Neural progenitor cell (in vitro differentiated cells): ENCODE measurements around the gene TAS2R3. TPM values are rescaled to one million over a fixed set of nuclear protein-coding genes. Genes with fewer than 3 reads are reported as not detected.

Source experiments
- DNase-seq: peaks from one replicate; pipeline ENCODE4 v3.0.0-alpha.2; 2016; ENCODE audit warnings: low spot score
- H2AFZ ChIP-seq: fragments of 200-600 bp; sonication (generic); replicated peaks from 2 replicates; pipeline ENCODE4 v1.6.1; 2016; ENCODE audit warnings: antibody characterized with exemption
- H3F3A ChIP-seq: fragments of 200-600 bp; sonication (generic); 2 replicates; pipeline ENCODE4 v1.6.1; 2016; ENCODE audit warnings: antibody characterized with exemption, low read depth
- H3K27ac ChIP-seq: fragments of 200-600 bp; sonication (generic); 2 replicates; pipeline ENCODE4 v1.5.1; 2016; ENCODE audit warnings: mild to moderate bottlenecking
- H3K27me3 ChIP-seq: fragments of 200-600 bp; sonication (generic); 2 replicates; pipeline ENCODE4 v1.6.1; 2016; ENCODE audit warnings: mild to moderate bottlenecking, moderate library complexity
- H3K36me3 ChIP-seq: fragments of 200-600 bp; sonication (generic); 2 replicates; pipeline ENCODE4 v1.5.1; 2016
- H3K4me1 ChIP-seq: fragments of 200-600 bp; sonication (generic); 2 replicates; pipeline ENCODE4 v1.6.1; 2016; ENCODE audit warnings: mixed run types
- H3K4me2 ChIP-seq: fragments of 200-600 bp; sonication (generic); 2 replicates; pipeline ENCODE4 v1.6.1; 2016
- H3K4me3 ChIP-seq: fragments of 200-600 bp; sonication (generic); 2 replicates; pipeline ENCODE4 v1.5.1; 2016
- H3K79me2 ChIP-seq: fragments of 200-600 bp; sonication (generic); 2 replicates; pipeline ENCODE4 v1.6.1; 2016; ENCODE audit warnings: low read depth
- H3K9ac ChIP-seq: fragments of 200-600 bp; sonication (generic); 2 replicates; pipeline ENCODE4 v1.6.1; 2016
- H3K9me3 ChIP-seq: fragments of 200-600 bp; sonication (generic); 2 replicates; pipeline ENCODE4 v1.5.1; 2016; ENCODE audit warnings: low read depth
- H4K20me1 ChIP-seq: fragments of 200-600 bp; sonication (generic); 2 replicates; pipeline ENCODE4 v1.6.1; 2016; ENCODE audit warnings: low read depth
- H3K27ac Mint-ChIP-seq: 3 replicates; pipeline ENCODE4 v1.8.0; 2021; ENCODE audit warnings: mixed read lengths
- H3K27me3 Mint-ChIP-seq: 2 replicates; pipeline ENCODE4 v1.8.0; 2022; ENCODE audit warnings: low read depth, mild to moderate bottlenecking, inconsistent platforms, moderate library complexity, mixed read lengths; ENCODE audit not compliant: insufficient read depth
- H3K36me3 Mint-ChIP-seq: 3 replicates; pipeline ENCODE4 v1.8.0; 2021; ENCODE audit warnings: mixed read lengths
- H3K4me1 Mint-ChIP-seq: 3 replicates; pipeline ENCODE4 v1.8.0; 2021; ENCODE audit warnings: mixed read lengths
- H3K4me3 Mint-ChIP-seq: 3 replicates; pipeline ENCODE4 v1.8.0; 2021; ENCODE audit warnings: mild to moderate bottlenecking, moderate library complexity, mixed read lengths
- H3K9me3 Mint-ChIP-seq: 3 replicates; pipeline ENCODE4 v1.8.0; 2020; ENCODE audit warnings: mixed read lengths
- CTCF ChIP-seq: fragments of 200-600 bp; sonication (generic); IDR thresholded peaks from 2 replicates; pipeline ENCODE4 v1.5.1; 2017; ENCODE audit warnings: antibody characterized with exemption, mild to moderate bottlenecking
- EZH2 ChIP-seq: fragments of 200-600 bp; sonication (generic); IDR thresholded peaks from 2 replicates; pipeline ENCODE4 v1.6.1; 2017; ENCODE audit warnings: antibody characterized with exemption, mild to moderate bottlenecking, moderate library complexity
- EZH2phosphoT487 ChIP-seq: fragments of 200-600 bp; sonication (generic); IDR thresholded peaks from 2 replicates; pipeline ENCODE4 v1.6.1; 2017; ENCODE audit warnings: antibody characterized with exemption
- total RNA-seq: library from RNA; depleted of rRNA; stranded (reverse); fragments of >200 nt; gene quantifications from 2 replicates; pipeline ENCODE4 v1.2.3, GENCODE V29; 2015; ENCODE audit warnings: low replicate concordance

The TAS2R3 gene
- total RNA-seq, 1 donor from 2014 or later = 2.2 TPM

GRCh38 chr7:141715794-141716689 lies 47.9 kb upstream of the TAS2R3 start:
- no peak for DNase-seq
- TF ChIP-seq CTCF = no peak
- no peak for TF ChIP-seq EZH2
- no peak for TF ChIP-seq EZH2phosphoT487
- no peak overlapping the region for H3K27ac ChIP-seq
- H3F3A ChIP-seq = no peaks in the 10 kb centered on the region
- no peaks in the 10 kb centered on the region for H3K79me2 ChIP-seq
- Mint-ChIP-seq H3K36me3 (no peaks in the 10 kb centered on the region), H3K27ac (no peak overlapping the region), H3K9me3 (no peaks in the 10 kb centered on the region), H3K4me3 (no peak overlapping the region), H3K4me1 (no peaks in the 10 kb centered on the region), H3K27me3 (no peaks in the 10 kb centered on the region)
- no peaks in the 10 kb centered on the region for H3K27me3 ChIP-seq
- no peak overlapping the region for H3K9ac ChIP-seq
- peaks cover 3% of the 10 kb centered on the region for H3K4me1 ChIP-seq
- no peaks in the 10 kb centered on the region for H3K9me3 ChIP-seq
- H3K36me3 ChIP-seq = no peaks in the 10 kb centered on the region
- H4K20me1 ChIP-seq = no peaks in the 10 kb centered on the region
- no peak overlapping the region for H3K4me2 ChIP-seq
- no peak overlapping the region for H3K4me3 ChIP-seq
- H2AFZ ChIP-seq = no peak overlapping the region

- no peak overlapping the region for H2AFZ ChIP-seq
- H3K36me3 ChIP-seq = no peaks in the 10 kb centered on the region
- no peak overlapping the region for H3K9ac ChIP-seq
- Mint-ChIP-seq H3K4me3 (no peak overlapping the region), H3K9me3 (no peaks in the 10 kb centered on the region), H3K27me3 (no peaks in the 10 kb centered on the region), H3K27ac (no peak overlapping the region), H3K4me1 (no peaks in the 10 kb centered on the region), H3K36me3 (no peaks in the 10 kb centered on the region)
- H3K4me1 ChIP-seq = peaks cover 3% of the 10 kb centered on the region
- no peaks in the 10 kb centered on the region for H3F3A ChIP-seq
- H3K4me3 ChIP-seq = no peak overlapping the region
- H4K20me1 ChIP-seq = no peaks in the 10 kb centered on the region
- H3K79me2 ChIP-seq = no peaks in the 10 kb centered on the region
- H3K4me2 ChIP-seq = no peak overlapping the region
- H3K27me3 ChIP-seq = no peaks in the 10 kb centered on the region
- H3K27ac ChIP-seq = no peak overlapping the region
- no peak for TF ChIP-seq EZH2
- no peak for TF ChIP-seq EZH2phosphoT487
- TF ChIP-seq CTCF = no peak
- H3K9me3 ChIP-seq = no peaks in the 10 kb centered on the region
- DNase-seq = no peak
Measured at GRCh38 chr7:141717450-141717849, 46.4 kb upstream of the TAS2R3 start.

GRCh38 chr7:141722529-141722928 lies 41.4 kb upstream of the TAS2R3 start:
- no peaks in the 10 kb centered on the region for H3K27me3 Mint-ChIP-seq
- H3K4me2 ChIP-seq = no peak overlapping the region
- no peaks in the 10 kb centered on the region for H3K4me1 ChIP-seq
- no peak overlapping the region for H3K9ac ChIP-seq
- H3K27ac Mint-ChIP-seq = no peak overlapping the region
- peaks cover 5% of the 10 kb centered on the region for H3K4me1 Mint-ChIP-seq
- no peak overlapping the region for H3K4me3 Mint-ChIP-seq
- no peak for DNase-seq
- TF ChIP-seq CTCF (no peak), EZH2phosphoT487 (no peak), EZH2 (no peak)
- no peaks in the 10 kb centered on the region for H3K36me3 ChIP-seq
- H3K27ac ChIP-seq = no peak overlapping the region
- H3K4me3 ChIP-seq = no peak overlapping the region
- H3F3A ChIP-seq = no peaks in the 10 kb centered on the region
- no peaks in the 10 kb centered on the region for H3K9me3 ChIP-seq
- H2AFZ ChIP-seq = no peak overlapping the region
- H3K36me3 Mint-ChIP-seq = no peaks in the 10 kb centered on the region
- H3K79me2 ChIP-seq = no peaks in the 10 kb centered on the region
- H3K9me3 Mint-ChIP-seq = no peaks in the 10 kb centered on the region
- H3K27me3 ChIP-seq = no peaks in the 10 kb centered on the region
- H4K20me1 ChIP-seq = no peaks in the 10 kb centered on the region
